ENCODE data around the gene STRA6. TPM values are rescaled to one million over a fixed set of nuclear protein-coding genes. Genes with fewer than 3 reads are reported as not detected.

Gene STRA6
- polyA plus RNA-seq, 4 donors, result 25.6 to 36.8 (median 33.1) TPM

- no peak for DNase-seq (ENCODE audit: low read depth in 4 of 4, low spot score in 3 of 4)
Measured at GRCh38 chr15:74135041-74135565, 67.5 kb downstream of the STRA6 start.

GRCh38 chr15:74134387-74135027 lies 68.1 kb downstream of the STRA6 start:
- no peak for DNase-seq (ENCODE audit: low read depth in 4 of 4, low spot score in 3 of 4)

- DNase-seq (ENCODE audit: low read depth in 4 of 4, low spot score in 3 of 4), result no peak
Measured at GRCh38 chr15:74133694-74134386, 68.7 kb downstream of the STRA6 start.

GRCh38 chr15:74132681-74133651 lies 69.6 kb downstream of the STRA6 start:
- no peak for DNase-seq (ENCODE audit: low read depth in 4 of 4, low spot score in 3 of 4)

GRCh38 chr15:74131628-74132413 lies 70.8 kb downstream of the STRA6 start:
- no peak for DNase-seq (ENCODE audit: low read depth in 4 of 4, low spot score in 3 of 4)

- DNase-seq (ENCODE audit: low read depth in 4 of 4, low spot score in 3 of 4), result no peak
Measured at GRCh38 chr15:74130849-74131627, 71.5 kb downstream of the STRA6 start.

- DNase-seq (ENCODE audit: low read depth in 4 of 4, low spot score in 3 of 4), result no peak
Measured at GRCh38 chr15:74130155-74130848, 72.3 kb downstream of the STRA6 start, which contains the start of gene ISLR2. TSS of gene ISLR2 (plus strand) at chr15:74130586. CDS start at chr15:74132755, 2,169 bp downstream.

GRCh38 chr15:74129586-74130154 lies 72.9 kb downstream of the STRA6 start:
- DNase-seq (ENCODE audit: low read depth in 4 of 4, low spot score in 3 of 4), result no peak

Other genes starting within 250 kb of the STRA6 start
- gene STOML1, start 210.5 kb downstream of the STRA6 start, polyA plus RNA-seq (ENCODE audit: insufficient read length in 4 of 4), result 10 to 100 TPM in 3 of 4 donors, 1 to 10 TPM in 1; 8.9 to 16.8 (median 11.5) TPM
- gene PML, start 208.1 kb downstream of the STRA6 start, polyA plus RNA-seq (ENCODE audit: insufficient read length in 4 of 4), result 10 to 100 TPM; 24.3 to 34.1 (median 29.5) TPM
- gene GOLGA6A, start 120.2 kb downstream of the STRA6 start, polyA plus RNA-seq (ENCODE audit: insufficient read length in 4 of 4), result under 1 TPM in 3 of 4 donors, not detected in 1; 0.06 to 0.18 (median 0.09) TPM
- gene ISLR2, start 72.2 kb downstream of the STRA6 start, polyA plus RNA-seq (ENCODE audit: insufficient read length in 4 of 4), result 1 to 10 TPM in 1 of 4 donors, under 1 TPM in 3; 0.57 to 1.5 (median 0.72) TPM
- gene ISLR, start 29.1 kb downstream of the STRA6 start, polyA plus RNA-seq (ENCODE audit: insufficient read length in 4 of 4), result 10 to 100 TPM; 50.5 to 72.9 (median 61.8) TPM
- gene CCDC33, start 33.5 kb upstream of the STRA6 start, polyA plus RNA-seq (ENCODE audit: insufficient read length in 4 of 4), result 1 to 10 TPM; 3.9 to 6.2 (median 5.2) TPM
- 1 to 10 TPM in 2 of 4 donors, under 1 TPM in 2; 0.57 to 1.3 (median 1.1) TPM for gene CYP11A1, start 164.9 kb upstream of the STRA6 start, polyA plus RNA-seq (ENCODE audit: insufficient read length in 4 of 4)
- gene SEMA7A, start 231.2 kb upstream of the STRA6 start, polyA plus RNA-seq (ENCODE audit: insufficient read length in 4 of 4), result 1 to 10 TPM; 6.6 to 7.9 (median 7.4) TPM

Data from right renal pelvis (tissue), 4 donors.